Measurements from ENCODE around the gene AVL9.
"Not testable (repeated sequence)": the region's sequence is repeated elsewhere in the genome, so short reads cannot be mapped to it uniquely, and the experiment has no call there.

GRCh38 chr7:32603492-32603891 is 108.2 kb downstream of the AVL9 start:
- not testable (repeated sequence) for TF ChIP-seq CTCF (conservative IDR thresholded peaks at IDR 0.05; ENCODE audit: low read depth, low read length); RAD21 (IDR thresholded peaks at IDR 0.05; ENCODE audit: low read length); POLR2A (IDR thresholded peaks at IDR 0.05; ENCODE audit: low read depth, low read length); FOS (IDR thresholded peaks at IDR 0.05; ENCODE audit: low read depth, low read length); CEBPB (IDR thresholded peaks at IDR 0.05; ENCODE audit: low read depth, low read length); RCOR1 (IDR thresholded peaks at IDR 0.05; ENCODE audit: insufficient replicate concordance, low read length); NFE2L2 (IDR thresholded peaks at IDR 0.05; ENCODE audit: low read depth, low read length); BHLHE40 (IDR thresholded peaks at IDR 0.05; ENCODE audit: low read depth, low read length); MXI1 (IDR thresholded peaks at IDR 0.05; ENCODE audit: borderline replicate concordance, low read depth, low read length); CHD1 (IDR thresholded peaks at IDR 0.05; ENCODE audit: low read depth, low read length); MAZ (IDR thresholded peaks at IDR 0.05; ENCODE audit: borderline replicate concordance, low read depth, low read length); USF2 (IDR thresholded peaks at IDR 0.05; ENCODE audit: low read depth, low read length); ELK1 (IDR thresholded peaks at IDR 0.05; ENCODE audit: borderline replicate concordance, low read depth, low read length)

Measured in IMR-90 (cell line).